Hepatocyte (in vitro differentiated cells): Measurements from ENCODE around the gene KIFC3.

Experiments
- EZH2 ChIP-seq: fragments of 200-600 bp; sonication (generic); IDR thresholded peaks from 2 replicates; pipeline ENCODE4 v1.6.1; 2016; ENCODE audit warnings: antibody characterized with exemption, mild to moderate bottlenecking, borderline replicate concordance
- EZH2phosphoT487 ChIP-seq: fragments of 200-600 bp; sonication (generic); IDR thresholded peaks from one replicate; pipeline ENCODE4 v1.6.1; 2018; ENCODE audit warnings: antibody characterized with exemption, mild to moderate bottlenecking, low read depth, moderate library complexity; ENCODE audit not compliant: unreplicated experiment, severe bottlenecking

- no peak for TF ChIP-seq EZH2phosphoT487
- TF ChIP-seq EZH2, result no peak
Observed at GRCh38 chr16:57754354-57755060, 47.8 kb downstream of the KIFC3 start.
